HepG2 (cell line): ENCODE data around the gene LOXL3. TPM values are rescaled to one million over a fixed set of nuclear protein-coding genes. Genes with fewer than 3 reads are reported as not detected.
A peak's percentile ranks its signal among the peaks of the same experiment; 100 is the strongest.

Experiments
- GABPB1 ChIP-seq: IDR thresholded peaks from 2 replicates; pipeline ENCODE4 v1.6.1; 2016; ENCODE audit warnings: mild to moderate bottlenecking, missing genetic modification reagents, moderate library complexity, missing compliant biosample characterization
- HBP1 ChIP-seq: IDR thresholded peaks from 2 replicates; pipeline ENCODE4 v1.6.1; 2016; ENCODE audit warnings: low read depth, control low read depth
- HDAC1 ChIP-seq: sonication (generic); formaldehyde crosslinking; IDR thresholded peaks from 2 replicates; pipeline ENCODE4 v1.5.1; 2020; ENCODE audit warnings: mild to moderate bottlenecking, missing genetic modification reagents
- KLF11 ChIP-seq: IDR thresholded peaks from 2 replicates; pipeline ENCODE4 v1.6.1; 2016; ENCODE audit warnings: missing compliant biosample characterization
- NCOR1 ChIP-seq: fragments of 200-600 bp; sonication (generic); IDR thresholded peaks from 2 replicates; pipeline ENCODE4 v1.7.0; 2017; ENCODE audit warnings: antibody characterized with exemption, low read length, borderline replicate concordance
- RARA ChIP-seq: IDR thresholded peaks from 2 replicates; pipeline ENCODE4 v1.6.1; 2016; ENCODE audit warnings: missing genetic modification reagents, missing compliant biosample characterization
- SIN3B ChIP-seq: fragments of 150-350 bp; IDR thresholded peaks from 2 replicates; pipeline ENCODE4 v1.6.1; 2014; ENCODE audit warnings: low read length
- ZNF317 ChIP-seq: sonication (generic); formaldehyde crosslinking; IDR thresholded peaks from 2 replicates; pipeline ENCODE4 v1.5.0; 2020; ENCODE audit warnings: mild to moderate bottlenecking, missing genetic modification reagents
- ZNF331 ChIP-seq: sonication (generic); formaldehyde crosslinking; IDR thresholded peaks from 2 replicates; pipeline ENCODE4 v1.4.0; 2020; ENCODE audit warnings: missing genetic modification reagents
- ZNF607 ChIP-seq: sonication (generic); formaldehyde crosslinking; IDR thresholded peaks from 2 replicates; pipeline ENCODE4 v1.5.1; 2020; ENCODE audit warnings: missing genetic modification reagents, mild to moderate bottlenecking, borderline replicate concordance
- ZNF616 ChIP-seq: sonication (generic); formaldehyde crosslinking; IDR thresholded peaks from 2 replicates; pipeline ENCODE4 v1.5.0; 2020; ENCODE audit warnings: low read depth, mild to moderate bottlenecking, missing genetic modification reagents
- ZNF761 ChIP-seq: sonication (generic); formaldehyde crosslinking; conservative IDR thresholded peaks from 2 replicates; pipeline ENCODE4 v1.4.0; 2020; ENCODE audit warnings: mild to moderate bottlenecking, missing genetic modification reagents
- ZNF770 ChIP-seq: sonication (generic); formaldehyde crosslinking; IDR thresholded peaks from 2 replicates; pipeline ENCODE4 v1.5.0; 2020; ENCODE audit warnings: mild to moderate bottlenecking, missing genetic modification reagents
- polyA plus RNA-seq, 8 experiments: library from polyadenylated mRNA; depleted of rRNA in 3 of 8; stranded (reverse) in 7 of 8; unstranded in 1 of 8; fragments of >200 nt; fragmentation: Illumina TruSeq in 4 of 8; extraction: Trizol in 4 of 8; gene quantifications; 2 replicates each; pipeline versions ENCODE4 v1.2.1 to v1.2.3, GENCODE V29; 2011 to 2016; ENCODE audit warnings: low read depth in 4 of 8, missing spikeins in 1 of 8, mixed read lengths in 1 of 8; ENCODE audit not compliant: insufficient read depth in 1 of 8
- total RNA-seq, 5 experiments: library from RNA; depleted of rRNA; stranded (reverse); fragments of >200 nt; fragmentation: Illumina TruSeq; extraction: Trizol; gene quantifications; 2 replicates each; pipeline ENCODE4 v1.2.3, GENCODE V29; 2016; ENCODE audit warnings: low read depth in 1 of 5
- TF ChIP-seq, protein P1 (sequence below), 2 experiments: sonication (generic) in 1 of 2; formaldehyde crosslinking in 1 of 2; IDR thresholded peaks; 2 replicates each; pipeline versions ENCODE4 v1.6.1 to v1.9.0; 2014 to 2022; ENCODE audit warnings: antibody characterized with exemption in 1 of 2, borderline replicate concordance in 1 of 2, inconsistent platforms in 1 of 2, low read depth in 1 of 2, missing genetic modification reagents in 1 of 2
- TF ChIP-seq, protein P2 (sequence below): sonication (generic); formaldehyde crosslinking; IDR thresholded peaks from 2 replicates; pipeline ENCODE4 v1.5.1; 2020; ENCODE audit warnings: mild to moderate bottlenecking, missing genetic modification reagents, borderline replicate concordance

LOXL3 gene
- total and polyA plus RNA-seq, 2 of the 13 experiments (the other 11 are each of a cell fraction or from before 2014, with no cell fraction given), result 0.55 to 6.5 TPM

DNA sequence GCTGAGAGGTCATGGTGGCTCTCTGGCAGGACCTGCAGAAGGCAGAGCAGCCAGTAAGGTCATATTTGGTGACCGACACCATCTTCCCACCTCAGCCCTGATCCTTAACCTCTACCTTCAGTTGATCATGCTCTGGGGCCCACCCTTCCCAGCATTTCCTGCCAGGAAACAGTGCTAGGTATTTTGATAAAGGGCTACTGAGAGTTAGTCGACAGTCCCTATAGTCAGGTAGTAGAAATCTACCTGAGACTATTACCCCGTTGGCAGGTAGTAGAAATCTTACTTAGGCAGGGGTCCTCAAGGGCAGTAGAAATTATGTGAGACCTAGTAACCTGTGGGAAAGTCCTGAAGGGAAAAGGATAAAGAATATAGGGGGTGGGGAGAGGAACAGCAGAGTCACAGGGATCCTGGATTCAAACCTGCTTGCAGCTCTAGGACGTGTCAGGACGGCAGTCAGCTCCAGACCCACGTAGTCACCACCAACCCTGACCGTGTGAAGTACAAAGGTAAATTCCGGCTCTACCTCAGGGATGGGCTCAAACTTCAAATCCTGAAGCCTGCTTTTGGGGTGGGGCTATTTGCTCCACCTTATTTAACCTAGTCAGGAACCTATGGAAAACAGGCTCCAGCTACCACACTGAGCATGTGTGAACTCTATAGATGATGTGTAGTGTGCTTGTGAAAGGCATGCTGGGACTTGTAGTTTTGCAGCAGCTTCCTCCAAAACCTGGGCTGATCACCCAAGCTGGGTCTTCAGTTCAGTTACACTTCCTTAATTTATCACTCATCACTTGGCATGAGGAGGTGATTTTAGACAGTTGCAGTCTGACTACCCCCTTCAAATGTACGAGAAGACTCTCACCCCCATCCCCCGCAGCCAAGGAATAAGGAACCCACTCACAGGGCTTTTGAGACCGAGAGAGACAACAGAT is 27.8 kb downstream of the LOXL3 start, which contains the start of gene DQX1 (continued):
- TF ChIP-seq KLF11 (CRISPR knock-in tag) (peak; percentile 32; the same call in 1 of the 2 replicates), SIN3B (no peak), HDAC1 (CRISPR knock-in tag) (peak; percentile 65), ZNF616 (no peak), GABPB1 (peak; percentile 76), ZNF770 (CRISPR knock-in tag) (no peak), NCOR1 (peak; percentile 64; the same call in 1 of the 2 replicates), ZNF331 (CRISPR knock-in tag) (peak; percentile 73; the same call in 1 of the 2 replicates), ZNF607 (0 out of 2 replicates have a peak, but pooled peaks have one; percentile 33), ZNF761 (CRISPR knock-in tag) (no peak), HBP1 (CRISPR knock-in tag) (peak; percentile 22; the same call in 1 of the 2 replicates), ZNF317 (CRISPR knock-in tag) (peak; percentile 100), RARA (CRISPR knock-in tag) (peak; percentile 54)
- TF ChIP-seq, protein P1, sequence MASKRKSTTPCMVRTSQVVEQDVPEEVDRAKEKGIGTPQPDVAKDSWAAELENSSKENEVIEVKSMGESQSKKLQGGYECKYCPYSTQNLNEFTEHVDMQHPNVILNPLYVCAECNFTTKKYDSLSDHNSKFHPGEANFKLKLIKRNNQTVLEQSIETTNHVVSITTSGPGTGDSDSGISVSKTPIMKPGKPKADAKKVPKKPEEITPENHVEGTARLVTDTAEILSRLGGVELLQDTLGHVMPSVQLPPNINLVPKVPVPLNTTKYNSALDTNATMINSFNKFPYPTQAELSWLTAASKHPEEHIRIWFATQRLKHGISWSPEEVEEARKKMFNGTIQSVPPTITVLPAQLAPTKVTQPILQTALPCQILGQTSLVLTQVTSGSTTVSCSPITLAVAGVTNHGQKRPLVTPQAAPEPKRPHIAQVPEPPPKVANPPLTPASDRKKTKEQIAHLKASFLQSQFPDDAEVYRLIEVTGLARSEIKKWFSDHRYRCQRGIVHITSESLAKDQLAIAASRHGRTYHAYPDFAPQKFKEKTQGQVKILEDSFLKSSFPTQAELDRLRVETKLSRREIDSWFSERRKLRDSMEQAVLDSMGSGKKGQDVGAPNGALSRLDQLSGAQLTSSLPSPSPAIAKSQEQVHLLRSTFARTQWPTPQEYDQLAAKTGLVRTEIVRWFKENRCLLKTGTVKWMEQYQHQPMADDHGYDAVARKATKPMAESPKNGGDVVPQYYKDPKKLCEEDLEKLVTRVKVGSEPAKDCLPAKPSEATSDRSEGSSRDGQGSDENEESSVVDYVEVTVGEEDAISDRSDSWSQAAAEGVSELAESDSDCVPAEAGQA (IDR thresholded peaks at IDR 0.05; ENCODE audit: low read depth), result peak; percentile 58; the same call in 1 of the 2 replicates
- TF ChIP-seq, protein P1 (CRISPR knock-in tag; IDR thresholded peaks at IDR 0.05; ENCODE audit: borderline replicate concordance), result no peak
- TF ChIP-seq, protein P2, sequence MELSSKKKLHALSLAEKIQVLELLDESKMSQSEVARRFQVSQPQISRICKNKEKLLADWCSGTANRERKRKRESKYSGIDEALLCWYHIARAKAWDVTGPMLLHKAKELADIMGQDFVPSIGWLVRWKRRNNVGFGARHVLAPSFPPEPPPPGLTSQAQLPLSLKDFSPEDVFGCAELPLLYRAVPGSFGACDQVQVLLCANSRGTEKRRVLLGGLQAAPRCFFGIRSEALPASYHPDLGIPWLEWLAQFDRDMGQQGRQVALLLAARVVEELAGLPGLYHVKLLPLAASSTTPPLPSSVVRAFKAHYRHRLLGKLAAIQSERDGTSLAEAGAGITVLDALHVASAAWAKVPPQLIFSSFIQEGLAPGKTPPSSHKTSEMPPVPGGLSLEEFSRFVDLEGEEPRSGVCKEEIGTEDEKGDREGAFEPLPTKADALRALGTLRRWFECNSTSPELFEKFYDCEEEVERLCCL (CRISPR knock-in tag), result 0 out of 2 replicates have a peak, but pooled peaks have one; percentile 42
